CD4-positive, alpha-beta T cell (primary cell): ENCODE data around the gene TAS1R2. TPM values are rescaled to one million over a fixed set of nuclear protein-coding genes. Genes with fewer than 3 reads are reported as not detected.

Source experiments
- ATAC-seq: fragments of 200-7000 bp; cut with Tn5 transposase; one replicate; pipeline ENCODE4 v1.10.0; 2022; ENCODE audit warnings: mild to moderate bottlenecking; ENCODE audit not compliant: poor library complexity
- CTCF ChIA-PET: fragments of 350-600 bp; sonication (Branson Sonifier 250); formaldehyde crosslinking; loops from one replicate; lab custom pipeline; 2021; ENCODE audit warnings: antibody characterized with exemption, inconsistent platforms; lab: Charles Lee
- POLR2A ChIA-PET: fragments of 350-600 bp; sonication (Branson Sonifier 250); formaldehyde crosslinking; loops from one replicate; lab custom pipeline; 2021; ENCODE audit warnings: antibody characterized with exemption, inconsistent platforms; lab: Charles Lee
- DNase-seq, 14 experiments: peaks; one replicate each; pipeline ENCODE4 v3.0.0-alpha.2; 2013 to 2020; ENCODE audit warnings: mixed read lengths in 2 of 14
- H3K27ac ChIP-seq, 2 donors: one replicate each; pipeline versions ENCODE4 v1.5.1 to v1.7.0; 2013; ENCODE audit warnings: low read length in 2 of 2, low read depth in 1 of 2, mild to moderate bottlenecking in 1 of 2
- H3K27me3 ChIP-seq, 2 experiments: 1 replicate in 1 of 2; 2 replicates in 1 of 2; pipeline versions ENCODE4 v1.6.1 to v1.7.0; 2013; ENCODE audit warnings: low read length in 2 of 2, control low read depth in 1 of 2, mild to moderate bottlenecking in 1 of 2, moderate library complexity in 1 of 2; ENCODE audit not compliant: insufficient read depth in 2 of 2, control insufficient read depth in 1 of 2
- H3K36me3 ChIP-seq: one replicate; pipeline ENCODE4 v1.6.1; 2013; ENCODE audit warnings: low read length, control low read depth; ENCODE audit not compliant: insufficient read depth
- H3K4me1 ChIP-seq: one replicate; pipeline ENCODE4 v1.6.1; 2013; ENCODE audit warnings: low read length, control low read depth; ENCODE audit not compliant: insufficient read depth
- H3K4me3 ChIP-seq: one replicate; pipeline ENCODE4 v1.5.1; 2013; ENCODE audit warnings: mild to moderate bottlenecking, low read length, moderate library complexity
- H3K9me3 ChIP-seq, 2 experiments: 1 replicate in 1 of 2; 2 replicates in 1 of 2; pipeline versions ENCODE4 v1.6.1 to v1.7.0; 2013; ENCODE audit warnings: low read length in 2 of 2, mild to moderate bottlenecking in 2 of 2, control low read depth in 1 of 2, moderate library complexity in 1 of 2; ENCODE audit not compliant: control insufficient read depth in 1 of 2, insufficient read depth in 1 of 2
- H3K27ac Mint-ChIP-seq: one replicate; pipeline ENCODE4 v1.8.0; 2020; ENCODE audit warnings: mixed read lengths
- H3K27me3 Mint-ChIP-seq: one replicate; pipeline ENCODE4 v1.8.0; 2021; ENCODE audit warnings: mixed read lengths
- H3K36me3 Mint-ChIP-seq: one replicate; pipeline ENCODE4 v1.8.0; 2021; ENCODE audit warnings: low read depth, mixed read lengths
- H3K4me1 Mint-ChIP-seq: one replicate; pipeline ENCODE4 v1.8.0; 2021; ENCODE audit warnings: low read depth, mixed read lengths
- H3K4me3 Mint-ChIP-seq: one replicate; pipeline ENCODE4 v1.8.0; 2020; ENCODE audit warnings: mild to moderate bottlenecking, mixed read lengths
- H3K9me3 Mint-ChIP-seq: one replicate; pipeline ENCODE4 v1.8.0; 2020; ENCODE audit warnings: mixed read lengths
- intact Hi-C, 2 experiments: fragments of 100-400 bp; cut with DNase I in 1 of 2; cut with micrococcal nuclease in 1 of 2; formaldehyde crosslinking; loops; one replicate each; pipeline versions ENCODE4 v1.15.1 to v1.9.0; 2023 to 2025; cut with DNase I, micrococcal nuclease
- total RNA-seq, 174 experiments: library from RNA in 2 of 174; stranded (reverse) in 2 of 174; gene quantifications; one replicate each; pipeline ENCODE4 v1.2.3 and lab custom pipeline; 2021 to 2026
- TF ChIP-seq, protein P1 (sequence below): fragments of 200-600 bp; IDR thresholded peaks from one replicate; pipeline ENCODE4 v1.8.0; 2022; ENCODE audit warnings: antibody characterized with exemption, mild to moderate bottlenecking

TAS1R2 gene
- total RNA-seq, 2 experiments from 2014 or later: not detected

GRCh38 chr1:18890706-18891425 is 31.4 kb upstream of the TAS1R2 start:
- Mint-ChIP-seq H3K27ac (no peak overlapping the region), H3K27me3 (no peaks in the 10 kb centered on the region), H3K9me3 (no peaks in the 10 kb centered on the region), H3K36me3 (no peaks in the 10 kb centered on the region), H3K4me3 (no peak overlapping the region), H3K4me1 (no peaks in the 10 kb centered on the region)
- no peaks in the 10 kb centered on the region for H3K27me3 ChIP-seq
- no peak overlapping the region for H3K4me3 ChIP-seq
- no peaks in the 10 kb centered on the region for H3K9me3 ChIP-seq
- H3K27ac ChIP-seq: no peak overlapping the region
- intact Hi-C loops: no loop called here
- TF ChIP-seq, protein P1, sequence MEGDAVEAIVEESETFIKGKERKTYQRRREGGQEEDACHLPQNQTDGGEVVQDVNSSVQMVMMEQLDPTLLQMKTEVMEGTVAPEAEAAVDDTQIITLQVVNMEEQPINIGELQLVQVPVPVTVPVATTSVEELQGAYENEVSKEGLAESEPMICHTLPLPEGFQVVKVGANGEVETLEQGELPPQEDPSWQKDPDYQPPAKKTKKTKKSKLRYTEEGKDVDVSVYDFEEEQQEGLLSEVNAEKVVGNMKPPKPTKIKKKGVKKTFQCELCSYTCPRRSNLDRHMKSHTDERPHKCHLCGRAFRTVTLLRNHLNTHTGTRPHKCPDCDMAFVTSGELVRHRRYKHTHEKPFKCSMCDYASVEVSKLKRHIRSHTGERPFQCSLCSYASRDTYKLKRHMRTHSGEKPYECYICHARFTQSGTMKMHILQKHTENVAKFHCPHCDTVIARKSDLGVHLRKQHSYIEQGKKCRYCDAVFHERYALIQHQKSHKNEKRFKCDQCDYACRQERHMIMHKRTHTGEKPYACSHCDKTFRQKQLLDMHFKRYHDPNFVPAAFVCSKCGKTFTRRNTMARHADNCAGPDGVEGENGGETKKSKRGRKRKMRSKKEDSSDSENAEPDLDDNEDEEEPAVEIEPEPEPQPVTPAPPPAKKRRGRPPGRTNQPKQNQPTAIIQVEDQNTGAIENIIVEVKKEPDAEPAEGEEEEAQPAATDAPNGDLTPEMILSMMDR: no peak
- POLR2A ChIA-PET: no interaction called here
- ATAC-seq (no peak), DNase-seq (no peak)
- no peaks in the 10 kb centered on the region for H3K4me1 ChIP-seq
- CTCF ChIA-PET: no interaction called here
- H3K36me3 ChIP-seq: no peaks in the 10 kb centered on the region

GRCh38 chr1:18886003-18886335 is 26.5 kb upstream of the TAS1R2 start:
- TF ChIP-seq, protein P1: no peak
- ATAC-seq (no peak), DNase-seq (no peak)
- intact Hi-C loops: no loop called here
- ChIA-PET POLR2A (no interaction called here), CTCF (interaction anchor here (3.3 kb wide), 1 partner anchor 28 kb away, joined by 25 read pairs; no protein-coding TSS in a partner anchor)
- Mint-ChIP-seq H3K27me3 (no peaks in the 10 kb centered on the region), H3K4me3 (no peak overlapping the region), H3K36me3 (no peaks in the 10 kb centered on the region), H3K27ac (no peak overlapping the region), H3K4me1 (no peaks in the 10 kb centered on the region), H3K9me3 (no peaks in the 10 kb centered on the region)
- no peaks in the 10 kb centered on the region for H3K27me3 ChIP-seq
- H3K27ac ChIP-seq: no peak overlapping the region
- H3K36me3 ChIP-seq: no peaks in the 10 kb centered on the region
- H3K9me3 ChIP-seq: no peaks in the 10 kb centered on the region
- no peak overlapping the region for H3K4me3 ChIP-seq
- no peaks in the 10 kb centered on the region for H3K4me1 ChIP-seq

DNA sequence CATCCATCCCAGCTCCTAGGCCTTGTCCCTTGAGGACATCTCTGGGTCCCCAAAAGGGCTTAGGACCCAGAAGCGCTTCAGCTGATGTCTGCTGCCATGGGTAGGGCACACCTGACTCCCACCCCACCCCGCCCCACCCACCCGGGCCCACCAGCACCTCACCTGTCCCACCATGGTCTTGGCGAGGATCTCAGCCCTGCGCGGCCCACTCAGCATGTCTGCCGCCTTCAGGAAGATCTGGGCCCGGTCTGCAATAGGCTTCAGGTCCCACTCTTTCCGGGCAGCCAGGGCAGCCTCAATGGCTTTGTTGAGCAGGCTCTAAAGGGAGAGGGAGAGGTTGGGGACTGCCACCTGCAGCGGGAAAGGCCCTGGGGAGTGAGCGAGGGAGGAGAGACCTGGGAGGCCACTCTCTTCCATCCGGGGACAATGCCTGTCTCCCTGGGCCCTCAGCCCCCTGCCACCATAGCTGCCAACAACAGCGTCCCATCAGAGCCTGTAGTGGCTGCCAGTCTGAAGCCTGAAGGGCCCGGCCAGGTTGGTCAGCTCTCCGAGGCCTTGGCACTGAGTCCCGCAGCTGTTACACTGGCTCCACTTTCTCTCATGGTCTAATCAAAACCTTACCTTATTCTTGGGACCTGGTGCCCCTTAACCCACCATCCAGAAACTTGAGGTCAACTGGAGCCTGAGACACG is 26.0 kb upstream of the TAS1R2 start:
- Histone ChIP-seq H3K27me3 (no peaks in the 10 kb centered on the region), H3K9me3 (no peaks in the 10 kb centered on the region), H3K4me1 (no peaks in the 10 kb centered on the region), H3K4me3 (no peak overlapping the region), H3K36me3 (no peaks in the 10 kb centered on the region), H3K27ac (no peak overlapping the region)
- H3K36me3 Mint-ChIP-seq: no peaks in the 10 kb centered on the region
- H3K4me1 Mint-ChIP-seq: no peaks in the 10 kb centered on the region
- no peaks in the 10 kb centered on the region for H3K9me3 Mint-ChIP-seq
- no peaks in the 10 kb centered on the region for H3K27me3 Mint-ChIP-seq
- intact Hi-C loops: loop anchor here in 1 of 2 experiments (2.0 kb wide), 2 partner anchors 21 to 355 kb away; no protein-coding TSS in a partner anchor
- ATAC-seq (no peak), DNase-seq (no peak)
- ChIA-PET CTCF (interaction anchor here (3.3 kb wide), 1 partner anchor 28 kb away, joined by 25 read pairs; no protein-coding TSS in a partner anchor), POLR2A (no interaction called here)
- H3K4me3 Mint-ChIP-seq: no peak overlapping the region
- TF ChIP-seq, protein P1: no peak
- no peak overlapping the region for H3K27ac Mint-ChIP-seq
